GM12864 (cell line): ENCODE measurements around the gene TMEM131L.

Experiments used
- DNase-seq: peaks from one replicate; pipeline ENCODE4 v3.0.0-alpha.2; 2011; ENCODE audit warnings: low read depth
- H3K4me3 ChIP-seq: 2 replicates; pipeline ENCODE4 v1.5.1; 2011; ENCODE audit warnings: mild to moderate bottlenecking, low read depth, low read length, control low read depth
- CTCF ChIP-seq: IDR thresholded peaks from 2 replicates; pipeline ENCODE4 v1.5.1; 2011; ENCODE audit warnings: low read depth, mild to moderate bottlenecking, moderate library complexity, low read length, control low read depth, inconsistent platforms; ENCODE audit errors: missing control alignments

TMEM131L gene

GRCh38 chr4:153434190-153434589 lies 32.0 kb upstream of the TMEM131L start:
- no peak for DNase-seq
- no peak overlapping the region; the same call in 1 of the 2 replicates for H3K4me3 ChIP-seq
- TF ChIP-seq CTCF, result no peak

- no peak for DNase-seq
- TF ChIP-seq CTCF, result no peak
- peak overlapping the region; percentile 40 for H3K4me3 ChIP-seq
Measured at GRCh38 chr4:153438916-153439756, 27.0 kb upstream of the TMEM131L start.

GRCh38 chr4:153439831-153440230 lies 26.3 kb upstream of the TMEM131L start:
- DNase-seq, result no peak
- no peak overlapping the region for H3K4me3 ChIP-seq
- TF ChIP-seq CTCF, result no peak

GRCh38 chr4:153440475-153440874 lies 25.7 kb upstream of the TMEM131L start:
- no peak for DNase-seq
- TF ChIP-seq CTCF, result no peak

GRCh38 chr4:153447175-153447905 lies 18.8 kb upstream of the TMEM131L start:
- DNase-seq, result no peak
- no peak overlapping the region for H3K4me3 ChIP-seq
- no peak for TF ChIP-seq CTCF

More at GRCh38 chr4:153440475-153440874, 25.7 kb upstream of the TMEM131L start:
- H3K4me3 ChIP-seq, result no peak overlapping the region

GRCh38 chr4:153448003-153448731 lies 18.0 kb upstream of the TMEM131L start:
- no peak overlapping the region for H3K4me3 ChIP-seq
- TF ChIP-seq CTCF, result no peak
- DNase-seq, result no peak
